GM19238 (cell line): Measurements from ENCODE around the gene MCOLN2.
"Not testable (repeated sequence)": the region's sequence is repeated elsewhere in the genome, so short reads cannot be mapped to it uniquely, and the experiment has no call there.

Experiments
- DNase-seq: peaks from one replicate; pipeline ENCODE4 v3.0.0; 2011; ENCODE audit warnings: low spot score; ENCODE audit not compliant: insufficient read length

MCOLN2 gene

DNA sequence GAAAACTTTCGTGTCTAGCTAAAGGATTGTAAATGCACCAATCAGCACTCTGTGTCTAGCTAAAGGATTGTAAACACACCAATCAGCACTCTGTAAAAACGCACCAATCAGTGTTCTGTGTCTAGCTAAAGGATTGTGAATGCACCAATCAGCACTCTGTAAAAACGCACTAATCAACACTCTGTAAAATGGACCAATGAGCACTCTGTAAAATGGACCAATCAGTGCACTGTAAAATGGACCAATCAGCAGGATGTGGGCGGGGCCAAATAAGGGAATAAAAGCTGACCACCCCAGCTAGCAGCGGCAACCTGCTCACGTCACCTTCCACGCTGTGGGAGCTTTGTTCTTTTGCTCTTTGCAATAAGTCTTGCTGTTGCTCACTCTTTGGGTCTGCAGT lies 94.2 kb downstream of the MCOLN2 start:
- DNase-seq, result not testable (repeated sequence)

DNA sequence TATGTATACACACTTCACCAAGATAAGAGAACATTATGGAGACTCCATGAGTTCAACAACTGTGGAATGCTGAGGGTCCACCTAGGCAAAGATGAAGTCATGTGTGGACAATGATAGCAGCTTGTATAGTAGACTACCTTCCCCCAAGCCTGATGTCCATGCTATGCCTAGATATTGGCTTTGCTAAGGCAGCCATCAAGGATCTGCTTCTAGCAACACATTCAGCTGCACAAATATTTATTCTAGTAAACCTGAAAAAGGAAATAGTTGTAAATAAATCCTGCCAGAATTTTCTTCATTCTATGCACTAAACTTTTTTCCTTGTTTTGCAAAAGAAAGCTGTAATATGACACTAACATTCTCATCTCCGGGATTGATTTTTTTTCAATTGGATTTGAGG lies 96.9 kb downstream of the MCOLN2 start:
- DNase-seq, result no peak

DNA sequence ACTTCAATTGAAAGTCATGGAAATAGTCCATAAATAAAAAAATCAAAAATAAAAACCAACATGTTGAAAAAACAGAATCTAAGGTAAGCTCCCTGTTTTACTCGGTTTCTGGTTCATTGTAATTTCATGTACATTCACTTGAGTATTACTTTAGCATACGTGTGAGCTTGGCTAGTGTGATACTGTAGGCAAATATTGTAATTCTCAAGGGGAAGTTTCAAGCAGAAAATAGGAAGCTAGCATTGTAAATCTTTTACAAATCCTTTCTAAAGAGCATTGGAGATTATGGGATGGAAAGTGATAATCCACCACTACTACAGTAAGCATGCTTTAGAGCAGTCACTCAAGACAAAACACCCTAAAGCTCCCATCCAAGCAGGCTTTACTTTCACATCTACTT lies 100.6 kb downstream of the MCOLN2 start:
- no peak for DNase-seq

DNA sequence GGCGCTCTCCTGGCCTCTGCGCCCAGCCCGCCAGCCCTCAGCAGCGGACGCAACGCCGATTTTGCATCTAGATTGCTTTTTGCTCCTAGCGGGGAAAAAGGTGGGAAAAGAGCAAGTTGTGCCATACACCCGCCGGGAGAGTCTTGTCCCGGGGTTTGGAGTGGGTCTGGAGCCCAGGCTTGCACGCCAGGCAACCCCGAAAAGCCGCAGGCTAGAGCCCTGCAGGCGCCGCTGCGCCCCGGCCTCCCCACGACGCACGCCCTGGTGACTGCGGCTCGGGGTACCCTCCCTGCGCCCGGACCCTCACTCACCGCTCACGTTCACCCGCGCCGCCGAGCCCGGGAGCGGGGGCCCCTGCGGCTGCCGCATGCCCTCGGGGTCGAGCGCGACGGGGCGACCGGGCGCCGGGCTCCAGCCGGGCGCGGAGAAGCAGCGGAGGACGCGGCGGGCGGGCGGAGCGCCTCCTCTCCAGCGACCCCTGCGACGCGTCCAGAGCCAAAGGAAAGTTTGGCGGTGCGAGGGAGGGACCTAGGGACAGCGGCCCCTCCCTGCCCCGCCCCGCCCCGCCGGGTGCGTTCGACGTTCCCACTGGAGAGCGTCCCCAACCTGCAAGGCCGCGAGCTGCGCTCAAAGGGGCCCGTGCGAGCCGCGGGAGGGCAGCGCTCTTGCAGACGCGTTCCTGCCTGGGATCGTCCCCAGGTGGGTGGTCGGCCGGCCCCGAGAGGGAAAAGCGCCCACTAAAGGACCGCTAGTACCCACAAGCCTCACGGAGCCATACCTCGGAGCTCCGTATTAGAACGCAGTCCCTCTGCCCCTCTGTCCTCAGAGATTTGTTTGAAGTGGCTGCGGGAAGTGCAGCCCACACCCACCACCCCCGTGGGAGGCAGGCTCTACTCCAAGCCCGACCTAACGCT lies 104.0 kb downstream of the MCOLN2 start, which contains the start of gene LPAR3:
LPAR3 (minus strand) TSS at position 502 of the 914 bp plus-strand sequence. CDS start 27,086 bp downstream, outside the sequence.
- DNase-seq, result no peak

DNA sequence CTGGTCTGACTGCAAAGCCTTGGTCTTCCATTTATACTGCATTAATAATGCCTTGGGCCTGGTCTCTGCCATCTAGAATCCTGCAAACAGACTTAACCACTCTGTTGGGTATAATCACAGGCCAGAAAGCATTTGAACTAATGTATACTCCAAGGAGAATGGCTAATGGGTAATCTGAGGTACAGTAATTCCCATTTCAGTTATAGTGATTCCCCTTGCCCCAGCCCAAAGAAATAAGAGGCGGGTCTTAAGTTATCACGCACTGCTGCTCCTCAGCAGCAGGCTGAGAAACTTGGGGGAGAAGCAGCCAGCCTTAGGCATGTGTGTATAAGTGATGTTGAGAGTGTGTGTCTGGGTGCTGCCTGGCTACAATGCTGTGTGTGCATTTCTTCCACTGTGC lies 106.3 kb downstream of the MCOLN2 start:
- DNase-seq, result no peak

DNA sequence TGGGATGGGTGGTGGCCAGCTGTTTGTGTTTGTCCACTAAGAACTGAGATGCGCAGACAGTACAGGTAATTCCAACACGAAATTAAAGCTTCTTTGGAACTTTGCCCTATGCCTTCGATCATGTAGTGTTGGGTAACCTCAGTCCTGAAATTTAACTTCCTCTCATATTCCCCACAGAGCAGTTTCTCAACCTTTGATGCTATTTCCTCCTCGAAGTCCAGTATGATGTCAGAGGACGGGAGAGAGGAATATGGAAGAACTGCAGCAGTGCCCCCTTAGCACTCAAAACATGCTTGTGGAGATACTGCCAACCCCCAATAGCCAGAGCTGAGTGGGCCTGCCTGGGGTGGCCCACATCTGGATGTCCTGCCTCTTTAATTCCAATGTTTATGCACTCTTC lies 107.5 kb downstream of the MCOLN2 start:
- no peak for DNase-seq

DNA sequence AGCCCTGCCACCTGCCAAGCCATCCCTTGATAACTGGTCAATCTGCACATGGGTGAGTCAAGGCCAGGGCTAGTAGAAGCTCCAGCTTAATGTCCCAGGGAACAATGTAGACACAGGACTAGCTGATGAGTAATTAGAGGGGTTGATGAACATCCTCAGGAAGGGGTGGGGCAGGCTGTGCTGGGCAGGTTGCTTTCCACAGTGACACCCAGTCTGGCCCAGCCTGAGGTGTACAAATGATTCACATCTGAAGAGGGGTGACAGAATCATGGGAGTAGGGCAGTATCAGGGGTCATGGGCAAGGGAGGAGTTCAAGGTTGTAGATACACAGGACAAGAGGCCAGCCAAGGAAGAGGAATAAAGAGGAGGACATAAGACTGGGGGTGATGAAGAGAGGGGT lies 108.2 kb downstream of the MCOLN2 start:
- no peak for DNase-seq

DNA sequence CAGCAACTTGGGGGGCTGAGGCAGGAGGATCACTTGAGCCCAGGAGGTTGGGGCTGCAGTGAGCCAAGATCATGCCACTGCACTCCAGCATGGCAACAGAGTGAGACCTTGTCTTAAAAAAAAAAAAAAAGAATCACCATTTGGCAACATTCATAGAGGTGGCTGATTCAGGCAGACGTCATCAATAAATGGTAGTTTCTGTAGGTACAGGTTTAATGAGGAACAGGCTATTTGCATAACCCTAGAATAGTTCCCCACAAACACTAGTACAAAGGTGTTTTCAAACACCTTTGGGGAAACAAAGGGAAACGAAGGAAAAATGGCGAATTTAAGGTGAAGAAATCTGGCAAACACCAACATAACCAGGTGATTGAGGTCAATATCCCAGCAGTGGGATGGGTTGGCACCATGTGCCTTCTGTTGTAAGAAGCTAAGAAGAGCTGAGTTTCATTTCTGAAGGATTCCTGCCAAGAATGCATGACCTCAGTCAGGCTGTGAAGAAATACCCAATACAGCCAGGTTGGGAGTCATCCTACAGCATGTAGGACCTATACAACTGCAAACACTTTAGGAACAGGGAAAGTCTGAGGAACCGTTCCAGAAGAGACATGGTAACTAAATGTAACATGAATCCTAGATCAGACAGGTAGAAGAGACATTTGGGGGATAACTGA lies 109.5 kb downstream of the MCOLN2 start:
- no peak for DNase-seq

DNA sequence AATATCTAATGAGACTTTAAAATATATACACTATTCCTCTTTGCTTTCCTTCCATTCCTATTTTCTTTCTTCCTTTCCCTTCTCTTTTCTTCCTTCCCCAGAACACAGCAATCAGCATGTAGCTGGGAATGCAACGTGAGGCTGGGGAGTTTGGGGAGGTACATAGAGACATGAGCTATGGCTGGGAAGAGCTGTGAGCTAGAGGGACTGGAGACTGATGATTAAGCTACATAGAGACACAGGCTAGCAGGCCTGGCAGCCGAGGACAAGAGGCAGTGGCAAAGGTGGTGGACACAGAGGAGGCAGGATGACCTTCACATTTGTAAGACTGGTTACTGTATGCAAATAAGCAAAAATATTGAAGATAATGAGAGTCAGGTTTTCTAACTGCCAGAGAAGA lies 111.4 kb downstream of the MCOLN2 start:
- no peak for DNase-seq

DNA sequence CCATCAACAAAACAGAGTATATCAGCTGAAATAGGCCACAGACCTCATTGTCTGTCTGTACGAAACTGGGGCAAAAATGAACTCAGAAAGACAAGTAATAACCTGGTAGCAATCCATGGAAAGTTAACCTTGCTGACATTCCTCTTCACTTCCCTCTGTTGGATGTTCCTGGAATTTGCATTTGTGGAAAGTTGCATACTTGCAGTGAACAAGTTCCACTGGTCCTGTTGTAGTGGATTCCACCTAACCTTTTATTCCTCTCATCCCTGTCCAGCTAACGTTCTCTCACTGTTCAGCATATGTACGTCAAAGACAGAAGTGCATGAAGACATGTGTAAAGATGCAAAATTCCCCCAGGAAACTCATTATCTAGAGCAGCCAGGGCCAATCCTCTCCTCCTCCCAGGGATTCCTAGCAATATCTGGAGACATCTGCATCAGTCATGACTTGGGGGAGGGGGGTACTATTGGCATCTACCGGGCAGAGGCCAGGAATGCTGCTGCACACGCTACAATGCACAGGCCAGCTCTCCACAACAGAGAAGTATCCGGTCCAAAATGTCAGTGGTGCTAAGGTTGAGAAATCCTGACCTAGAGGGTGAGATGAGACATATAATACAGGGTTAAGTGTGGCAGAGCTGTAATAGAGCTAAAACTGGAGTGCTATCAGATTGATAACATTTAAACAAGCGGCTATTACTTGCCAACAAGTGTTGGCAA lies 112.1 kb downstream of the MCOLN2 start:
- DNase-seq, result no peak

DNA sequence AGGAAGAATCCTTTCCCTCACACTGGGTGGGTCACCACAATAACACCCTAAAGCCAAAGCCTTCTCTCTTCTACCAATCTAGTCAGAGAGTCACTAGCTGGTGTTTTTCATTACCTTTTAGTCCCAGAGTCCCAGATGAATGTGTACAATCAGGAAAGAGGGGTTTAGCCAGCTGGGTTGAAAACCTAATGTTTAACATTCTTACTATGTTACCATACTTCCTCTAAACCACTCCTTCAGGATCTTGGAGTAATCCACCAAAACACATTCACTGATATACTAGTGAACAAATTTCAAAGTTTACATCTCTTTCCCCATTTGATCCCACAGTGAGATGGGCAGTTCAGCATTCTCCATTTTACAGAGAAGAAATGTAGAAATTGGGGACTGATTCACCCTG lies 113.6 kb downstream of the MCOLN2 start:
- no peak for DNase-seq

DNA sequence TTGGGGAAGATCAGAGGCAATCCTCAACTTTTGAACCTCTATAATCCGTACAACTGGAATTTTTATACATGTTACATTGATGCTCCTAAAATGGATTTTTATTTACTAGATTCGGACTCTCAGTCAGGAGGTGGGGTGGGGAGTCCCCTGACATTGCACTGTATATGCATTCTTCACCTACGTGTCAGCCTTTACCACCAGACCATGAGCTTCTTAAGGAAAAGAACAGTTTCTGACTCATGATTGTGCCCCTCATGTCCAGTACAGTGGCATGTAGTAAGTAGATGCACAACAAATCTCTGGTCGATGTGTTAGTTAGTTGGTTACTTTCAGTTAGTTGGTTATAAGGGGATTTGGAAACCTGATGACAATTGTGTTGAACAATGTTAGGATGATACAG lies 119.3 kb downstream of the MCOLN2 start:
- DNase-seq, result no peak

DNA sequence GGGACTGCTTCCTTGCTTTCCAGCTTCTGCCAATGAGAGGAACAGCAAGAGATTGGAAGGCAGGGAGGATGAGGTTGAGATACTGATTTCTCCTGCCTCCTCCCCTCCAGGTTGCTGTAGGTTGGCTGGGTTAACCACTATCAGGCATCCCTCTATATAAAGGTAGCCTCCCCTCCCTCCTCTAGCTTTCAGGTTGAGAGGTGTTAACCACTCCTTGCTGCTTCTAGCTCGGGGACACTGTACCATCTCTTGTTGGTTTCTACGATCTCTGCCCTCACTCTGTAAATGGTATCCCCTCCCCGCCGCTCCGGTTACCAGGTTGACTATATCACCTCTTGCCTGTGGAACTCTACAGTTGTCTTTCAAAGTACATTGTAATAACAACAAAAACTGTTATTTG lies 120.6 kb downstream of the MCOLN2 start:
- DNase-seq, result no peak
